HepG2 (cell line): ENCODE results near the gene MCF2L. TPM values are rescaled to one million over a fixed set of nuclear protein-coding genes. Genes with fewer than 3 reads are reported as not detected.
A peak's percentile ranks its signal among the peaks of the same experiment; 100 is the strongest.

ENCODE experiments used
- ATAC-seq: fragments of 200-7000 bp; cut with Tn5 transposase; 3 replicates; pipeline ENCODE4 v1.9.1; 2020; ENCODE audit warnings: mild to moderate bottlenecking, moderate library complexity
- BruUV-seq: library from RNA; stranded (reverse); fragments of 400-500 nt; replicated peaks from 2 replicates; lab custom pipeline; 2021; lab: Mats Ljungman, UMichigan
- CTCF ChIA-PET: fragments of 300-600 bp; formaldehyde crosslinking; extraction: SDS; loops from one replicate; lab custom pipeline; 2021; ENCODE audit warnings: low total read pairs, inconsistent platforms, low intra/inter-chr PET ratio; lab: Yijun Ruan, JAX
- POLR2A ChIA-PET: fragments of 350-600 bp; sonication (Branson Sonifier 250); formaldehyde crosslinking; loops from one replicate; lab custom pipeline; 2020; ENCODE audit warnings: antibody characterized with exemption, inconsistent platforms; lab: Yijun Ruan, JAX
- DNase-seq: peaks from one replicate; pipeline ENCODE4 v3.0.0-alpha.2; 2015; ENCODE audit warnings: low spot score
- FAIRE-seq: peaks from 3 replicates; lab custom pipeline; 2011; peaks lifted over from hg19 to GRCh38; lab: Jason Lieb, UNC
- H2AFZ ChIP-seq: one replicate; pipeline ENCODE4 v1.6.1; 2011; ENCODE audit warnings: low read length, inconsistent platforms
- H3K27ac ChIP-seq: fragments of 300-600 bp; 3 replicates; pipeline ENCODE4 v1.8.0; 2011; ENCODE audit warnings: mixed run types, mild to moderate bottlenecking, mixed read lengths, low read length, inconsistent platforms; ENCODE audit not compliant: insufficient read depth; ENCODE audit errors: extremely low read length
- H3K27me3 ChIP-seq, 2 experiments: fragments of 200-600 bp in 1 of 2; 2 replicates in 1 of 2; 3 replicates in 1 of 2; pipeline versions ENCODE4 v1.6.0 to v1.8.0; 2011; ENCODE audit warnings: low read length in 2 of 2, mild to moderate bottlenecking in 2 of 2, moderate library complexity in 2 of 2, inconsistent platforms in 1 of 2; ENCODE audit not compliant: insufficient read depth in 2 of 2, control insufficient read depth in 1 of 2
- H3K36me3 ChIP-seq, 2 experiments: fragments of 200-600 bp in 1 of 2; replicated peaks in 1 of 2; 2 replicates in 1 of 2; 3 replicates in 1 of 2; pipeline versions ENCODE4 v1.5.1 to v1.8.0; 2011; ENCODE audit warnings: low read length in 2 of 2, inconsistent platforms in 1 of 2; ENCODE audit not compliant: insufficient read depth in 2 of 2, control insufficient read depth in 1 of 2
- H3K4me1 ChIP-seq: 2 replicates; pipeline ENCODE4 v1.5.1; 2012; ENCODE audit warnings: low read length, inconsistent platforms; ENCODE audit not compliant: insufficient read depth
- H3K4me2 ChIP-seq: 2 replicates; pipeline ENCODE4 v1.6.0; 2011; ENCODE audit warnings: low read depth, low read length, inconsistent platforms
- H3K4me3 ChIP-seq, 3 experiments: fragments of 200-600 bp in 1 of 3; sonication (generic), shearing (Covaris generic) in 1 of 3; replicated peaks in 1 of 3; 2 replicates each; pipeline ENCODE4 v1.5.1; 2011 to 2016; ENCODE audit warnings: low read length in 3 of 3, inconsistent platforms in 2 of 3, low read depth in 2 of 3, mild to moderate bottlenecking in 2 of 3, control low read depth in 1 of 3, mixed read lengths in 1 of 3; ENCODE audit not compliant: insufficient read depth in 1 of 3
- H3K79me2 ChIP-seq: one replicate; pipeline ENCODE4 v1.6.1; 2011; ENCODE audit warnings: low read length, inconsistent platforms; ENCODE audit not compliant: insufficient read depth
- H3K9ac ChIP-seq: 2 replicates; pipeline ENCODE4 v1.6.0; 2011; ENCODE audit warnings: mild to moderate bottlenecking, low read depth, low read length, inconsistent platforms; ENCODE audit not compliant: insufficient read depth
- H3K9me3 ChIP-seq: 2 replicates; pipeline ENCODE4 v1.5.1; 2012; ENCODE audit warnings: mild to moderate bottlenecking, low read length
- H4K20me1 ChIP-seq: 2 replicates; pipeline ENCODE4 v1.6.0; 2011; ENCODE audit warnings: inconsistent platforms, mild to moderate bottlenecking, low read length, moderate library complexity; ENCODE audit not compliant: insufficient read depth
- AGO2 ChIP-seq: fragments of 200-400 bp; formaldehyde crosslinking; optimal IDR thresholded peaks from 2 replicates; pipeline ENCODE3; 2017; ENCODE audit warnings: mild to moderate bottlenecking, low read depth, low read length, moderate library complexity
- EED ChIP-seq: sonication (generic); formaldehyde crosslinking; IDR thresholded peaks from 2 replicates; pipeline ENCODE4 v1.5.0; 2020; ENCODE audit warnings: mild to moderate bottlenecking, missing genetic modification reagents
- FOXA1 ChIP-seq, 2 experiments: fragments of 450-650 bp in 1 of 2; sonication (generic) in 1 of 2; formaldehyde crosslinking in 1 of 2; IDR thresholded peaks; 2 replicates each; pipeline versions ENCODE4 v1.4.0 to v1.6.1; 2016 to 2020; ENCODE audit warnings: missing genetic modification reagents in 1 of 2
- HNRNPL ChIP-seq: fragments of 200-400 bp; formaldehyde crosslinking; IDR thresholded peaks from 2 replicates; pipeline ENCODE4 v1.6.1; 2017; ENCODE audit warnings: mild to moderate bottlenecking, low read depth, low read length
- JDP2 ChIP-seq: sonication (generic); formaldehyde crosslinking; IDR thresholded peaks from 2 replicates; pipeline ENCODE4 v1.8.1; 2022; ENCODE audit warnings: missing genetic modification reagents, borderline replicate concordance
- KDM2A ChIP-seq: sonication (generic); formaldehyde crosslinking; IDR thresholded peaks from 2 replicates; pipeline ENCODE4 v1.4.0; 2020; ENCODE audit warnings: low read depth, missing genetic modification reagents, borderline replicate concordance
- NRL ChIP-seq: sonication (generic); formaldehyde crosslinking; IDR thresholded peaks from 2 replicates; pipeline ENCODE4 v1.5.0; 2020; ENCODE audit warnings: missing genetic modification reagents, mild to moderate bottlenecking, moderate library complexity, borderline replicate concordance
- ZNF747 ChIP-seq: sonication (generic); formaldehyde crosslinking; IDR thresholded peaks from 2 replicates; pipeline ENCODE4 v1.8.1; 2023; ENCODE audit warnings: missing genetic modification reagents, mild to moderate bottlenecking, borderline replicate concordance
- ZNF777 ChIP-seq: sonication (generic); formaldehyde crosslinking; IDR thresholded peaks from 2 replicates; pipeline ENCODE4 v1.4.0; 2020; ENCODE audit warnings: missing genetic modification reagents
- ZNF784 ChIP-seq: sonication (generic); formaldehyde crosslinking; IDR thresholded peaks from 2 replicates; pipeline ENCODE4 v1.5.1; 2020; ENCODE audit warnings: missing genetic modification reagents, mild to moderate bottlenecking, borderline replicate concordance
- WGBS: methylation state at CpG from one replicate; pipeline ENCODE4 v1.1.6; 2017; ENCODE audit warnings: low lambda C conversion rate; 5-methylcytosine and 5-hydroxymethylcytosine counted together
- in situ Hi-C: cut with HindIII; loops from 2 replicates; pipeline ENCODE4 v1.10.0; 2017; ENCODE audit warnings: low pct_unique_long_range_greater_than_20kb; ENCODE audit not compliant: extremely low pct_ligation_motif_present
- intact Hi-C: fragments of 100-400 bp; cut with micrococcal nuclease; formaldehyde crosslinking; loops from one replicate; pipeline ENCODE4 v1.10.0; 2022; ENCODE audit not compliant: unreplicated experiment
- polyA plus RNA-seq, 8 experiments: library from polyadenylated mRNA; depleted of rRNA in 3 of 8; stranded (reverse) in 7 of 8; unstranded in 1 of 8; fragments of >200 nt; fragmentation: Illumina TruSeq in 4 of 8; extraction: Trizol in 4 of 8; gene quantifications; 2 replicates each; pipeline versions ENCODE4 v1.2.1 to v1.2.3, GENCODE V29; 2011 to 2016; ENCODE audit warnings: low read depth in 4 of 8, missing spikeins in 1 of 8, mixed read lengths in 1 of 8; ENCODE audit not compliant: insufficient read depth in 1 of 8
- total RNA-seq, 5 experiments: library from RNA; depleted of rRNA; stranded (reverse); fragments of >200 nt; fragmentation: Illumina TruSeq; extraction: Trizol; gene quantifications; 2 replicates each; pipeline ENCODE4 v1.2.3, GENCODE V29; 2016; ENCODE audit warnings: low read depth in 1 of 5

MCF2L gene
- total and polyA plus RNA-seq, 2 of the 13 experiments (the other 11 are each of a cell fraction or from before 2014, with no cell fraction given): 19.4 to 28.4 TPM

DNA sequence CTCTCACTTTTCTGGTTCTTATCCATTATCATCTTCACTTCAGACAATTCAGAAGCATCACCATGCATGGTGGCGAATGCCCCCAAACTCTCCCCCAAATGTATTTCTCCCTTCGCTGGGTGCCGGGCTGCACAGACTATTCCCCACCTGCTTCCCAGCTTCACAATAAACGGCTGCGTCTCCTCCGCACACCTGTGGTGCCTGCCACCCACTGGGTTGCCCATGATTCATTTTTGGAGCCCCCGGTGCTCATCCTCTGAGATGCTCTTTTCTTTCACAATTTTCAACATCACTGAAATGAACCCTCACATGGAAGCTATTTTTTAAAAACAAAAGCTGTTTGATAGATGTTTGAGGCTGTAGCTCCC lies 150.8 kb downstream of the MCF2L start:
- ATAC-seq: no peak
- no peak for TF ChIP-seq ZNF747 (CRISPR knock-in tag)
- TF ChIP-seq FOXA1 (IDR thresholded peaks at IDR 0.05): no peak
- TF ChIP-seq FOXA1 (CRISPR knock-in tag; IDR thresholded peaks at IDR 0.05): no peak
- ChIA-PET POLR2A (no interaction called here), CTCF (no interaction called here)
- Histone ChIP-seq H3K9ac (no peak overlapping the region), H3K27ac (no peak overlapping the region), H3K27me3 (no peaks in the 10 kb centered on the region; a peak in 1 of 5 replicates), H4K20me1 (peaks cover 4% of the 10 kb centered on the region; the same call in 1 of the 2 replicates), H3K79me2 (peaks cover 22% of the 10 kb centered on the region), H3K4me3 (no peak overlapping the region), H2AFZ (no peak overlapping the region), H3K4me1 (peaks cover 18% of the 10 kb centered on the region), H3K4me2 (no peak overlapping the region), H3K9me3 (no peaks in the 10 kb centered on the region), H3K36me3 (peaks cover 0 to 2% of the 10 kb centered on the region in 2 experiments; a peak in 2 of 5 replicates)
- 97% methylated on average over 7 of the region's 7 CpGs for WGBS
- no peak for DNase-seq
- intact Hi-C loops (loop anchor here (5.0 kb wide), 2 partner anchors 62 to 178 kb away; no protein-coding TSS in a partner anchor), in situ Hi-C loops (loop anchor here (5.0 kb wide), 1 partner anchor 83 kb away; no protein-coding TSS in a partner anchor)
- no TSS peak for BruUV-seq
- FAIRE-seq: no peak

GRCh38 chr13:113120300-113121182 lies 151.5 kb downstream of the MCF2L start:
- FAIRE-seq (no peak), DNase-seq (no peak), ATAC-seq (no peak)
- Histone ChIP-seq H3K4me2 (no peak overlapping the region), H4K20me1 (peaks cover 4% of the 10 kb centered on the region; the same call in 1 of the 2 replicates), H2AFZ (no peak overlapping the region), H3K9ac (no peak overlapping the region), H3K79me2 (peaks cover 28% of the 10 kb centered on the region), H3K27me3 (no peaks in the 10 kb centered on the region; a peak in 1 of 5 replicates), H3K36me3 (peaks cover 0 to 2% of the 10 kb centered on the region in 2 experiments; a peak in 2 of 5 replicates), H3K27ac (no peak overlapping the region), H3K9me3 (no peaks in the 10 kb centered on the region), H3K4me3 (no peak overlapping the region), H3K4me1 (peaks cover 26% of the 10 kb centered on the region)
- intact Hi-C loops: loop anchor here (5.0 kb wide), 2 partner anchors 62 to 178 kb away; no protein-coding TSS in a partner anchor
- POLR2A ChIA-PET: no interaction called here
- BruUV-seq: no TSS peak
- 91% methylated on average over 13 of the region's 19 CpGs for WGBS
- in situ Hi-C loops: loop anchor here (5.0 kb wide), 1 partner anchor 83 kb away; no protein-coding TSS in a partner anchor
- CTCF ChIA-PET: no interaction called here
- TF ChIP-seq NRL (CRISPR knock-in tag): 0 out of 2 replicates have a peak, but pooled peaks have one; percentile 27
- TF ChIP-seq AGO2: peak; percentile 62
- TF ChIP-seq ZNF784 (CRISPR knock-in tag): no peak
- no peak for TF ChIP-seq EED (CRISPR knock-in tag)
- TF ChIP-seq HNRNPL: 0 out of 2 replicates have a peak, but pooled peaks have one; percentile 27
- 0 out of 2 replicates have a peak, but pooled peaks have one; percentile 11 for TF ChIP-seq KDM2A (CRISPR knock-in tag)
- TF ChIP-seq ZNF777 (CRISPR knock-in tag): no peak
- TF ChIP-seq JDP2 (CRISPR knock-in tag): no peak
